ENCODE measurements around the gene RHBDL1.

The RHBDL1 gene

DNA sequence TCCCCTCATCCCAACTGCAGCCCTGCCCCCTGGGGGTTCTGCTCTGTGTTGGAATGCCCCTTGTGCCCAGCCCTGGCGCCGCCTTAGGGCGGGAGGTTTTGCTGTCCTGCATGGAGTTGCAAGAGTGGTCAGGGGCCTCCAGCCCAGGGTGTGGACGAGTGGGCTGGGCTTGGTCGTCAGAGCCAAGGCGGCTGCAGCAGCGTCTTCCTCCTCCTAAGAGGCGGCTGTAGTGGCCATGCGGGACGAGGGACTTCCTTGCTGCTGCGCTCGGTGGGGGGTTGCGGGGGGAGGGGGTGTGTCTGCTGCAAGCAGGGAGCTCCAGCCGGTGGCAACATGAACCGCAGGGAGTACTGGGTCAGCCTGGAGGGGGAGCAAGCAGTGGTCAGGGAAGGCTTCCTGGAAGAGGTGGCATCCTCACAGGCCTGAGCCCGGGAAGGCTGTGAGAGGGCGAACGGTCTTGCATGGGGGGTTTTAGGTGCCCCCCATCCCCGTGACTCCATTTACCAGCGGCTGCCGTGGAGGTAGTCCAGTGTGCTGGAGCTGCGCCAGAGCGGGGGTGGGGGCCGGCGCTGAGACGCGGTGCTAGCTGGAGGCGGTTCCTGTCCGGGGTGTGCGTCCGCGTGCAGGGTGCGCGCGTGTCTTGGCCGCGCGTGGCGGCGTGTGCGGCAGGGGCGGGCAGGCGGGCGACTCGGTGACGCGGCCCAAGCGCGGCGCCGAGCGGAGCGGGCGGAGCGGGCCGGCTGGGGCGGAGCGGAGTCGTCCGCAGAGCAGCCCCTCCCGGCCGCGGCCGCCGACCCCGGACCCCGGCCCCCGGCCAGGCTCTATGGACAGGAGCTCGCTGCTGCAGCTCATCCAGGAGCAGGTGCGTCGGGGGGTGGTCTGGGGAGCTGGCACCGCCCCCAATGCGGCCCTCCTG lies at the start of gene RHBDL1:
Gene RHBDL1 (plus strand): TSS at position 704 of the 916 bp plus-strand sequence. CDS start 120 bp downstream, at position 824.
- TF ChIP-seq, protein P1, sequence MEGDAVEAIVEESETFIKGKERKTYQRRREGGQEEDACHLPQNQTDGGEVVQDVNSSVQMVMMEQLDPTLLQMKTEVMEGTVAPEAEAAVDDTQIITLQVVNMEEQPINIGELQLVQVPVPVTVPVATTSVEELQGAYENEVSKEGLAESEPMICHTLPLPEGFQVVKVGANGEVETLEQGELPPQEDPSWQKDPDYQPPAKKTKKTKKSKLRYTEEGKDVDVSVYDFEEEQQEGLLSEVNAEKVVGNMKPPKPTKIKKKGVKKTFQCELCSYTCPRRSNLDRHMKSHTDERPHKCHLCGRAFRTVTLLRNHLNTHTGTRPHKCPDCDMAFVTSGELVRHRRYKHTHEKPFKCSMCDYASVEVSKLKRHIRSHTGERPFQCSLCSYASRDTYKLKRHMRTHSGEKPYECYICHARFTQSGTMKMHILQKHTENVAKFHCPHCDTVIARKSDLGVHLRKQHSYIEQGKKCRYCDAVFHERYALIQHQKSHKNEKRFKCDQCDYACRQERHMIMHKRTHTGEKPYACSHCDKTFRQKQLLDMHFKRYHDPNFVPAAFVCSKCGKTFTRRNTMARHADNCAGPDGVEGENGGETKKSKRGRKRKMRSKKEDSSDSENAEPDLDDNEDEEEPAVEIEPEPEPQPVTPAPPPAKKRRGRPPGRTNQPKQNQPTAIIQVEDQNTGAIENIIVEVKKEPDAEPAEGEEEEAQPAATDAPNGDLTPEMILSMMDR (IDR thresholded peaks at IDR 0.05): peak; percentile 14
- no peak for TF ChIP-seq ZFX (IDR thresholded peaks at IDR 0.05; ENCODE audit: borderline replicate concordance)
- peak within 1 kb of the TSS; percentile 82 for H3K27ac ChIP-seq

GRCh38 chr16:625977-626765 lies 49.3 kb upstream of the RHBDL1 start:
- no peak overlapping the region for H3K27ac ChIP-seq
- TF ChIP-seq ZFX (IDR thresholded peaks at IDR 0.05; ENCODE audit: borderline replicate concordance): no peak
- TF ChIP-seq, protein P1 (IDR thresholded peaks at IDR 0.05): no peak

DNA sequence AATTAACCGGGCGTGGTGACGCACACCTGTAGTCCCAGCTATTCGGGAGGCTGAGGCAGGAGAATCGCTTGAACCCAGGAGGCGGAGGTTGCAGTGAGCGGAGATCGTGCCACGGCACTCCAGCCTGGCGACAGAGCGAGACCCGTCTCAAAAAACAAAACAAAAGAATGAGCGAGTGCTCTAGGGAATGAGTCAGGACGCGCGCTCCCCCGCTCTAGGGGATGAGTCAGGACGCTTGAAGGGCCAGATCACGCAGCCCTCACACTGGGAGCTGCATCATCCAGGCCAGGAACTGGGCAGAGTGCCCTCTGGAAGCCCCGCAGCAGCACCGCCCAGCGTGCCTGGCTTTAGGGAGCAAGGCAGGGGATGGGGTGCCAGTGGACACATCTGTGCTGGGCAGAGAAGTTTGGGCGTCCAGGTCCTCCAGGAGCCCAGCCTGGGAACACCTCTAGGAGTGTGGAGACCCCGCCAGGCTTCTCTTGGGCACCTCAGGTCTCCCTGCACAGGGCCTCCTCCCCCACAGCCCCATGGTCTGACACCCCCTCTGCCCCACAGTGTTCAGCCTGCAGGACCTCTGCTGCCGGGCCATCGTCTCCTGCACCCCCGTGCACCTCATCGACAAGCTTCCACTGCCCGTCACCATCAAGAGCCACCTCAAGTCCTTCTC lies 48.6 kb upstream of the RHBDL1 start:
- H3K27ac ChIP-seq: no peak overlapping the region
- no peak for TF ChIP-seq ZFX (IDR thresholded peaks at IDR 0.05; ENCODE audit: borderline replicate concordance)

GRCh38 chr16:627454-628239 lies 47.8 kb upstream of the RHBDL1 start:
- H3K27ac ChIP-seq: no peak overlapping the region
- TF ChIP-seq ZFX (IDR thresholded peaks at IDR 0.05; ENCODE audit: borderline replicate concordance): no peak
- TF ChIP-seq, protein P1 (IDR thresholded peaks at IDR 0.05): no peak

DNA sequence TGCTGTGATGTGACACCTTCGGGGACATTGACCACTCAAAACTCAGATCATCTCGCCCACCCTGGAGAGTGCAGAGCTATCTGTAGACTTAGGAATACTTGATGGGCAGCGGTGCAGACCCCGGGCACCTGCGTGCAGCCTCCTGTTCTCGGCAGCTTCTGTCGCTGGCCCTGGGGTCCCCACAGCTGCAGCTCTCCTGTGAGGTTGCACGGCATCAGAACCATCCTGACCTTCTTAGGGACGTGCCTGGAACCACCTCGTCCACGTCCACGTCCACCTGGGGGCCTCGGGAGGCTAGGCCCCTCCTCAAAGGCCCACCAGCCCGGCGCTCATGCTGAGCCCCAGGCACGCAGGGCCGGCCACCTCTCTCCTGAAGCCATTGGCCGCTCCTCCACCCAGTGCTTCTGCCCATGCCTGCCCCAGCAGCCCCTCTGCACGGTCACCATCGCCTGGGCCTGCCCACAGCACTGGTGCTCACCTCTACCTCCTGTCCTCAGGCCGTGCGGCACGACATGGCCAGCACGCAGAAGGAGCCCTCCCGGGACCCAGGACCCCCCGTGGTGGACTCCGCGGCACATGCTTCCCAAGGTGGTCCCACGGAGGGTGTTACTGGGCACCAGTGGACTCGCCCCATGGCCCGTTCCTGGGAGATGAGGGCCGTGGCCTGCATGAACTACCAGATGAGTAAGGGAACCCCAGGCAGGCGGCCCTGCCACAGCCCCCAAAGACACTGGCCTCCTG lies 47.0 kb upstream of the RHBDL1 start:
- peak overlapping the region; percentile 20; the same call in 1 of the 2 replicates for H3K27ac ChIP-seq
- TF ChIP-seq, protein P1 (IDR thresholded peaks at IDR 0.05): no peak
- TF ChIP-seq ZFX (IDR thresholded peaks at IDR 0.05; ENCODE audit: borderline replicate concordance): no peak

DNA sequence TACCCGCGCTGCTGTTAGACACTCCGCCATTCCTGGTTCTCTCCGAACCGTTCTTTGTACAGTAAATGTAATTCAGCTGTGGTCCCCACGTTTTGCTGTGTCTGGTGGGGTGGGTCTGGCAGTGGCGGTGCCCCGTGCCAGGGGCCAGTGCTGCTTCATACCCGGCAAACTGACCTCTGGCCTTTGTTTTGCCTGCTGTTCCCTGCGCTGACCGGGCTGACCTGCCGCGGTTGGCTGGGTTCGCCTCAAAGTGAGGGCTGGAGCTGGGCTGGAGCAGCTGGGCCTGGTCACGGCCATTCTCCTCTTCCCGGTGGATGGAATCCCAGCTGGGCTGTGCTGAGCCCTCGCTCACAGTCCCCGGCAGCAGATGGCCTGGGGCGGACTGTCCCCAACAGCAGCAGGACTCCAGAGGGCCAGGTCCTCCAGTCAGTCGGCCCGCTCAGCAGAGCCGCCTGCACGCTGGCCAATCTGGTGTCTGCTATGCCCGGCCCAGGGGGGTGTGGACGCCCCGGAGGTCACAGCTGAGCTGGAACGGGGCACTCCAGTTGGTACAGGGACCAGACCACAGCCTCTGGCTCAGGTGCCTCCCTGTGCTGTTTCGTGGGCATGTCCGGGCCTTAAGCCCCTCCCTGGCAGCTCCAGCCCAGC lies 46.2 kb upstream of the RHBDL1 start:
- H3K27ac ChIP-seq: peak overlapping the region; percentile 20; the same call in 1 of the 2 replicates
- TF ChIP-seq, protein P1 (IDR thresholded peaks at IDR 0.05): no peak
- TF ChIP-seq ZFX (IDR thresholded peaks at IDR 0.05; ENCODE audit: borderline replicate concordance): no peak

All from 22Rv1 (cell line).